Neutrophil (primary cell): ENCODE data around the gene PROM1.

Experiments used
- H3K27ac ChIP-seq: fragments of 200-600 bp; sonication (generic); 2 replicates; pipeline ENCODE4 v1.5.1; 2016; ENCODE audit warnings: mild to moderate bottlenecking, moderate library complexity
- H3K27me3 ChIP-seq: fragments of 200-600 bp; sonication (generic); 2 replicates; pipeline ENCODE4 v1.6.0; 2016; ENCODE audit warnings: mild to moderate bottlenecking
- H3K36me3 ChIP-seq: fragments of 200-600 bp; sonication (generic); 2 replicates; pipeline ENCODE4 v1.5.1; 2017
- H3K4me1 ChIP-seq, 2 experiments: fragments of 200-600 bp in 1 of 2; sonication (generic) in 1 of 2; 1 replicate in 1 of 2; 2 replicates in 1 of 2; pipeline versions ENCODE4 v1.5.1 to v1.6.1; 2013 to 2016; ENCODE audit warnings: low read depth in 1 of 2, low read length in 1 of 2, mild to moderate bottlenecking in 1 of 2, moderate library complexity in 1 of 2; ENCODE audit not compliant: control insufficient read depth in 1 of 2, insufficient read depth in 1 of 2
- H3K4me3 ChIP-seq, 2 experiments: fragments of 200-600 bp in 1 of 2; sonication (generic) in 1 of 2; 1 replicate in 1 of 2; 2 replicates in 1 of 2; pipeline ENCODE4 v1.5.1; 2013 to 2016; ENCODE audit warnings: low read depth in 1 of 2, low read length in 1 of 2, mild to moderate bottlenecking in 1 of 2, moderate library complexity in 1 of 2
- H3K9me3 ChIP-seq: fragments of 200-600 bp; sonication (generic); 2 replicates; pipeline ENCODE4 v1.5.1; 2016
- TF ChIP-seq, protein P1 (sequence below): fragments of 200-600 bp; sonication (generic); IDR thresholded peaks from 2 replicates; pipeline ENCODE4 v1.5.1; 2016; ENCODE audit warnings: antibody characterized with exemption

Gene PROM1

DNA sequence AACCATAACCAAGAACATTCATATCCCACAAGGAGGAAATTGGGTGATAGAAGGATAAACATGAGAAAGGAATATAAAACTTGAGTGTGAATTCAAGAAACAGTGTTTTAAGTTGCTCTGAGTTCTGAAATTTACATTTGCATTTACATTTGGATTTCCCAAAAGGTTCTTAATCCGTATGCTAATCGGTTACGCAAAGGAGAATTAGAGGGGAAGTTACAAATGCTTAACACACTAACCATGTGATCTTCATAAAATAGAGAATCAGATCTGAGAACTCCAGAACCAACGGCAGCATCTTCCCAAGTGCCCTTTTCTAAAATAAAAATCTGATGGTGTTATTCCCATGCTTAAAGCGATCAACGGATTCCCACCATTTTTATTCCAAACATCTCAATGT, 48.0 kb downstream of the PROM1 start:
- Histone ChIP-seq H3K27me3 (no peaks in the 10 kb centered on the region), H3K4me3 (no peak overlapping the region), H3K36me3 (no peaks in the 10 kb centered on the region), H3K4me1 (peaks cover 61 to 67% of the 10 kb centered on the region in 2 experiments), H3K9me3 (no peaks in the 10 kb centered on the region), H3K27ac (peak overlapping the region; percentile 63)
- TF ChIP-seq, protein P1, sequence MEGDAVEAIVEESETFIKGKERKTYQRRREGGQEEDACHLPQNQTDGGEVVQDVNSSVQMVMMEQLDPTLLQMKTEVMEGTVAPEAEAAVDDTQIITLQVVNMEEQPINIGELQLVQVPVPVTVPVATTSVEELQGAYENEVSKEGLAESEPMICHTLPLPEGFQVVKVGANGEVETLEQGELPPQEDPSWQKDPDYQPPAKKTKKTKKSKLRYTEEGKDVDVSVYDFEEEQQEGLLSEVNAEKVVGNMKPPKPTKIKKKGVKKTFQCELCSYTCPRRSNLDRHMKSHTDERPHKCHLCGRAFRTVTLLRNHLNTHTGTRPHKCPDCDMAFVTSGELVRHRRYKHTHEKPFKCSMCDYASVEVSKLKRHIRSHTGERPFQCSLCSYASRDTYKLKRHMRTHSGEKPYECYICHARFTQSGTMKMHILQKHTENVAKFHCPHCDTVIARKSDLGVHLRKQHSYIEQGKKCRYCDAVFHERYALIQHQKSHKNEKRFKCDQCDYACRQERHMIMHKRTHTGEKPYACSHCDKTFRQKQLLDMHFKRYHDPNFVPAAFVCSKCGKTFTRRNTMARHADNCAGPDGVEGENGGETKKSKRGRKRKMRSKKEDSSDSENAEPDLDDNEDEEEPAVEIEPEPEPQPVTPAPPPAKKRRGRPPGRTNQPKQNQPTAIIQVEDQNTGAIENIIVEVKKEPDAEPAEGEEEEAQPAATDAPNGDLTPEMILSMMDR: no peak

DNA sequence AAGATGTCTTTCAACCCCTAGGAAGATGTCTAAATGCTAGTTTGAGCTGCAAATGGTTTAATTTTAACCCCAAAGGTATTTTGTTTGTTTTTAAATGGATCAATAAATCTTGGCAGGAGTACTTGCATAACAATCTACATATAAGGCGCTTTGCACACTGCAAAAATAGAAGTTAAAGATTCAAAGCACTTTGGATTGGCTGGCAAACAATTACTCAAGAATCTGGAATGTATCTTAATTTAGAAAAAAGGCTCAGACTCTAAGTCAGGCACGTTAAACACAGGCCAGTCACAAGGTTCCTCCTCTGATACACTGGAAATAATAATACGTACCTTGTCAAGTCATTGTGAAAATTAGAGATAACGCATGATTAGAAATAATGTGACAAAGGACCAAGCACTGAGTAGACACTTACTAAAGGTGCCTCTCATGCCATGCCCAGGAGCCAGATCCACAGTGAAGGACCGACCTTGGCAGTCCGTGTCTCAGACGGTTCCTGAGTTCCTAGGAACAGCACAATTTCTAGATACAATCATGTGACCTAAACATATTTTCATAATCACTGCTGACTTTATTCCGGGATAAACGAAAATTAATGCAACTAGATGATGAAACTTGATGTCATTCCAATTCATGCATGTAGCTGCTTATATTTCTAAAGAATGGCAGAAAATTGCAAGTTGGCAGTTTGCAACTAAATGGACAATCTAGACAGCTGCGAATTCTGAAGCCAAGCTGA, 49.6 kb downstream of the PROM1 start:
- H3K4me3 ChIP-seq: no peak overlapping the region
- TF ChIP-seq, protein P1: no peak
- H3K4me1 ChIP-seq: peaks cover 67 to 81% of the 10 kb centered on the region in 2 experiments
- H3K27ac ChIP-seq: peak overlapping the region; percentile 63
- no peaks in the 10 kb centered on the region for H3K27me3 ChIP-seq
- H3K9me3 ChIP-seq: no peaks in the 10 kb centered on the region
- no peaks in the 10 kb centered on the region for H3K36me3 ChIP-seq

DNA sequence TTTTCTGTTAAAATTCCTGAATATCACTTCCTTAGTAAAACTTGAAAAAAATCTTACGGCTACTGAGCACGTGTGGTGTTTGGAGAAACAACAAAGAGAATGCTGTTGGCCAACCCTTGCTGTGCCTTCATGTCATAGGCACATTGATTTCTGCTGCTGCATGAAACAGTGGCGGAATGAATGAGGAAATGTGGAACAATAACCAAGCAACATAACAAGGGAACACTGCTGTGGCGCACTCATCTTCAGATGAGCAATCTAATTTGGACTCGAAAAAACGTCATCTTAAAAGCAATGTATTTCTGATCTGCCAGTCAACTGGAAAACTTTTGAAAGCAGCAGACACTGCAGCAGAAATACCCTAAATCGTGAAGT, 51.4 kb downstream of the PROM1 start:
- H3K4me3 ChIP-seq: no peak overlapping the region
- TF ChIP-seq, protein P1: no peak
- peak overlapping the region; percentile 63 for H3K27ac ChIP-seq
- no peaks in the 10 kb centered on the region for H3K9me3 ChIP-seq
- no peaks in the 10 kb centered on the region for H3K36me3 ChIP-seq
- H3K27me3 ChIP-seq: no peaks in the 10 kb centered on the region
- H3K4me1 ChIP-seq: peaks cover 67 to 77% of the 10 kb centered on the region in 2 experiments

DNA sequence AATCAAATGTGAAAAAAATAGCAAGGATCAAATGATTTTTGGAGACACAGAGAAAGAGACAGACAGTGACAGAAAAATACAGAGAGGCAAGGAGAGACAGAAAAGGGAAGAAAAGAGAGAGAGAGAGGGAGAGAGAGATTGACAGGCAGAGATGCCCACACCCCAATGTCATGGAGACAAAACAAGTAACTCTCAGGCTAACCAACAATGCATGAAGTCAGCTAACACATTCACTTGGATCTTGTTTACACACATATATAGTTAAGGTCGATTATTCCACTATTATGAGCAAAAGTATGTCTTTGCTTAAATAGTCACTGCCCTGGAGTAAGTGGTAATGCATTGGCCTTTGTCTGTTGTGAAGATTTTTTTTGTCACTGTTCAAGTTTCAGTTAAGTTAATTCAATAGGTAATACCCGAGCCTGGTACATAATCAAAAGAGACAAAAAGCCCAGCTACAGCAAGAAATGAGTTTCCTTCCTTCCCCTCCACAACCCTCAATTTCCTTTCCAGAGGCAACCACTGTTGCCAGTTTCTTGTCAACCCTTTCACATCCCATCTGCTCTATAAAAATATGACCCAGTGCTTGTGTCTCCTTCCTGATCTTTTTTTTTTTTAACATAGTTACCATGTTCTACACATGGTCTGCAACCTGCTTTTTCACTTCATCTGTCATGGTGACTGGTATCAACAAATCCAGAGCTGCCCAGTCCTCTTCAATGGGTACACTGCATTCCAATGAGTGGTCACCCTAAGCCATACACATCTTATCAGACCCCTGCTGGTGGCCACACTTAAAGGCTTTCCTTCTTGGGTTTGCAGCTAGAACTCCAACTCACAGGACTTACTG, 52.1 kb downstream of the PROM1 start:
- no peak overlapping the region for H3K4me3 ChIP-seq
- H3K27ac ChIP-seq: peak overlapping the region; percentile 63
- TF ChIP-seq, protein P1: no peak
- no peaks in the 10 kb centered on the region for H3K36me3 ChIP-seq
- peaks cover 62 to 71% of the 10 kb centered on the region in 2 experiments for H3K4me1 ChIP-seq
- H3K9me3 ChIP-seq: no peaks in the 10 kb centered on the region
- no peaks in the 10 kb centered on the region for H3K27me3 ChIP-seq

GRCh38 chr4:16029886-16030285, 53.9 kb downstream of the PROM1 start:
- TF ChIP-seq, protein P1: no peak
- Histone ChIP-seq H3K4me1 (peaks cover 45 to 52% of the 10 kb centered on the region in 2 experiments), H3K27me3 (no peaks in the 10 kb centered on the region)

More at GRCh38 chr4:16029886-16030285, 53.9 kb downstream of the PROM1 start:
- H3K27ac ChIP-seq: no peak overlapping the region
- H3K4me3 ChIP-seq: no peak overlapping the region
- H3K9me3 ChIP-seq: no peaks in the 10 kb centered on the region
- H3K36me3 ChIP-seq: no peaks in the 10 kb centered on the region
